HepG2 (cell line): ENCODE measurements around the gene GADD45B. TPM values are rescaled to one million over a fixed set of nuclear protein-coding genes. Genes with fewer than 3 reads are reported as not detected.

ENCODE experiments used
- ATF2 ChIP-seq: sonication (generic); formaldehyde crosslinking; IDR thresholded peaks from 2 replicates; pipeline ENCODE4 v1.4.0; 2020; ENCODE audit warnings: missing genetic modification reagents
- ATRX ChIP-seq: sonication (generic); formaldehyde crosslinking; IDR thresholded peaks from 2 replicates; pipeline ENCODE4 v1.4.0; 2020; ENCODE audit warnings: missing genetic modification reagents, borderline replicate concordance
- CBFB ChIP-seq: sonication (generic); formaldehyde crosslinking; IDR thresholded peaks from 2 replicates; pipeline ENCODE4 v1.4.0; 2020; ENCODE audit warnings: missing genetic modification reagents
- FOSL2 ChIP-seq: sonication (generic); formaldehyde crosslinking; IDR thresholded peaks from 2 replicates; pipeline ENCODE4 v1.4.0; 2020; ENCODE audit warnings: missing genetic modification reagents
- HIVEP1 ChIP-seq: sonication (generic); formaldehyde crosslinking; IDR thresholded peaks from 2 replicates; pipeline ENCODE4 v1.4.0; 2020; ENCODE audit warnings: mild to moderate bottlenecking, missing genetic modification reagents
- HMG20A ChIP-seq: IDR thresholded peaks from 2 replicates; pipeline ENCODE4 v1.6.1; 2016; ENCODE audit warnings: borderline replicate concordance
- KAT8 ChIP-seq: IDR thresholded peaks from 2 replicates; pipeline ENCODE4 v1.6.1; 2016; ENCODE audit warnings: missing genetic modification reagents, missing compliant biosample characterization
- MAFG ChIP-seq: sonication (generic); formaldehyde crosslinking; IDR thresholded peaks from 2 replicates; pipeline ENCODE4 v1.5.1; 2020; ENCODE audit warnings: mild to moderate bottlenecking, missing genetic modification reagents
- MAX ChIP-seq: IDR thresholded peaks from 2 replicates; pipeline ENCODE4 v1.6.1; 2012; ENCODE audit warnings: inconsistent platforms
- MEIS2 ChIP-seq: sonication (generic); formaldehyde crosslinking; IDR thresholded peaks from 2 replicates; pipeline ENCODE4 v1.9.0; 2021; ENCODE audit warnings: mild to moderate bottlenecking, missing genetic modification reagents
- MTF1 ChIP-seq: sonication (generic); formaldehyde crosslinking; IDR thresholded peaks from 2 replicates; pipeline ENCODE4 v1.5.0; 2020; ENCODE audit warnings: missing genetic modification reagents
- MXD4 ChIP-seq: IDR thresholded peaks from 2 replicates; pipeline ENCODE4 v1.6.1; 2016; ENCODE audit warnings: mild to moderate bottlenecking, missing biosample characterization, missing genetic modification reagents
- MXI1 ChIP-seq: IDR thresholded peaks from 3 replicates; pipeline ENCODE4 v1.6.1; 2012; ENCODE audit warnings: low read depth, low read length, inconsistent platforms, borderline replicate concordance
- NR2F1 ChIP-seq, 2 experiments: fragments of 450-650 bp in 1 of 2; formaldehyde crosslinking in 1 of 2; IDR thresholded peaks; 2 replicates each; pipeline versions ENCODE4 v1.5.0 to v1.6.1; 2016 to 2020; ENCODE audit warnings: mild to moderate bottlenecking in 1 of 2, missing compliant biosample characterization in 1 of 2, missing genetic modification reagents in 1 of 2, moderate library complexity in 1 of 2
- NRL ChIP-seq: sonication (generic); formaldehyde crosslinking; IDR thresholded peaks from 2 replicates; pipeline ENCODE4 v1.5.0; 2020; ENCODE audit warnings: missing genetic modification reagents, mild to moderate bottlenecking, moderate library complexity, borderline replicate concordance
- RBM22 ChIP-seq: fragments of 200-400 bp; formaldehyde crosslinking; optimal IDR thresholded peaks from 2 replicates; pipeline ENCODE3; 2017; ENCODE audit warnings: mild to moderate bottlenecking, low read length, moderate library complexity
- SNRNP70 ChIP-seq: fragments of 200-400 bp; formaldehyde crosslinking; IDR thresholded peaks from 2 replicates; pipeline ENCODE4 v1.6.1; 2017; ENCODE audit warnings: mild to moderate bottlenecking, low read depth, low read length, moderate library complexity
- SRF ChIP-seq: IDR thresholded peaks from 2 replicates; pipeline ENCODE4 v1.6.1; 2011; ENCODE audit warnings: mild to moderate bottlenecking, low read depth, low read length, moderate library complexity
- TRAFD1 ChIP-seq: sonication (generic); formaldehyde crosslinking; IDR thresholded peaks from 2 replicates; pipeline ENCODE4 v1.5.1; 2020; ENCODE audit warnings: missing genetic modification reagents, mild to moderate bottlenecking, borderline replicate concordance
- ZBTB3 ChIP-seq: sonication (generic); formaldehyde crosslinking; IDR thresholded peaks from 2 replicates; pipeline ENCODE4 v1.4.0; 2020; ENCODE audit warnings: low read depth, mild to moderate bottlenecking, moderate library complexity, missing genetic modification reagents, borderline replicate concordance
- ZNF256 ChIP-seq: sonication (generic); formaldehyde crosslinking; conservative IDR thresholded peaks from 2 replicates; pipeline ENCODE4 v1.4.0; 2020; ENCODE audit warnings: missing genetic modification reagents
- ZNF30 ChIP-seq: sonication (generic); formaldehyde crosslinking; IDR thresholded peaks from 2 replicates; pipeline ENCODE4 v1.5.0; 2020; ENCODE audit warnings: mild to moderate bottlenecking, missing genetic modification reagents
- ZNF432 ChIP-seq: sonication (generic); formaldehyde crosslinking; IDR thresholded peaks from 2 replicates; pipeline ENCODE4 v1.5.0; 2020; ENCODE audit warnings: missing genetic modification reagents, mild to moderate bottlenecking, borderline replicate concordance
- ZNF589 ChIP-seq: sonication (generic); formaldehyde crosslinking; conservative IDR thresholded peaks from 2 replicates; pipeline ENCODE4 v1.8.0; 2022; ENCODE audit warnings: mild to moderate bottlenecking, moderate library complexity, missing genetic modification reagents
- ZNF800 ChIP-seq: sonication (generic); formaldehyde crosslinking; IDR thresholded peaks from 2 replicates; pipeline ENCODE4 v1.4.0; 2020; ENCODE audit warnings: missing genetic modification reagents
- polyA plus RNA-seq, 8 experiments: library from polyadenylated mRNA; depleted of rRNA in 3 of 8; stranded (reverse) in 7 of 8; unstranded in 1 of 8; fragments of >200 nt; fragmentation: Illumina TruSeq in 4 of 8; extraction: Trizol in 4 of 8; gene quantifications; 2 replicates each; pipeline versions ENCODE4 v1.2.1 to v1.2.3, GENCODE V29; 2011 to 2016; ENCODE audit warnings: low read depth in 4 of 8, missing spikeins in 1 of 8, mixed read lengths in 1 of 8; ENCODE audit not compliant: insufficient read depth in 1 of 8
- total RNA-seq, 5 experiments: library from RNA; depleted of rRNA; stranded (reverse); fragments of >200 nt; fragmentation: Illumina TruSeq; extraction: Trizol; gene quantifications; 2 replicates each; pipeline ENCODE4 v1.2.3, GENCODE V29; 2016; ENCODE audit warnings: low read depth in 1 of 5

Gene GADD45B
- total and polyA plus RNA-seq, 2 of the 13 experiments (the other 11 are each of a cell fraction or from before 2014, with no cell fraction given), result 4.6 to 34.1 TPM

- TF ChIP-seq TRAFD1 (CRISPR knock-in tag), result no peak
- peak; percentile 25; the same call in 1 of the 2 replicates for TF ChIP-seq CBFB (CRISPR knock-in tag)
- TF ChIP-seq MAX, result peak; percentile 74; the same call in 1 of the 2 replicates
- no peak for TF ChIP-seq SRF
- peak; percentile 9; the same call in 1 of the 2 replicates for TF ChIP-seq ATF2 (CRISPR knock-in tag)
- TF ChIP-seq KAT8 (CRISPR knock-in tag), result no peak
- 0 out of 2 replicates have a peak, but pooled peaks have one; percentile 3 for TF ChIP-seq ZNF800 (CRISPR knock-in tag)
- TF ChIP-seq MAFG (CRISPR knock-in tag), result no peak
- TF ChIP-seq RBM22, result peak; percentile 4
- no peak; the same call in 1 of the 2 replicates for TF ChIP-seq NRL (CRISPR knock-in tag)
- TF ChIP-seq ZNF30 (CRISPR knock-in tag), result 0 out of 2 replicates have a peak, but pooled peaks have one; percentile 60
- TF ChIP-seq ZNF256 (CRISPR knock-in tag), result no peak
- peak; percentile 79 for TF ChIP-seq MXD4 (CRISPR knock-in tag)
- no peak for TF ChIP-seq ATRX (CRISPR knock-in tag)
- TF ChIP-seq MTF1 (CRISPR knock-in tag), result no peak
- TF ChIP-seq HMG20A, result no peak
- TF ChIP-seq ZBTB3, result 0 out of 2 replicates have a peak, but pooled peaks have one; percentile 58
- 0 out of 2 replicates have a peak, but pooled peaks have one; percentile 24 for TF ChIP-seq ZNF432 (CRISPR knock-in tag)
- TF ChIP-seq FOSL2, result no peak
- 0 out of 4 replicates have a peak, but pooled peaks of 1 of the 2 experiments have one; percentile 10 for TF ChIP-seq NR2F1 (CRISPR knock-in tag; IDR thresholded peaks at IDR 0.05)
- 0 out of 2 replicates have a peak, but pooled peaks have one; percentile 9 for TF ChIP-seq MEIS2 (CRISPR knock-in tag)
- TF ChIP-seq ZNF589 (CRISPR knock-in tag), result 0 out of 2 replicates have a peak, but pooled peaks have one; percentile 1
- TF ChIP-seq HIVEP1 (CRISPR knock-in tag), result no peak
- TF ChIP-seq SNRNP70, result no peak
- TF ChIP-seq MXI1, result peak; percentile 34; the same call in 1 of the 3 replicates
Measured at GRCh38 chr19:2426611-2427428, 49.1 kb upstream of the GADD45B start (continued).
